Stimulated activated CD4-positive, alpha-beta T cell treated with anti-CD3 and anti-CD28 coated beads, Interleukin-12 subunit alpha, Interleukin-12 subunit beta, amount 100 ng/mL, for 48 hours (primary cell): ENCODE results near the gene NEMF.
"Not testable (repeated sequence)": the region's sequence is repeated elsewhere in the genome, so short reads cannot be mapped to it uniquely, and the experiment has no call there.

ENCODE experiments used
- DNase-seq, 3 donors: peaks; one replicate each; pipeline ENCODE4 v3.0.0-alpha.2; 2020; ENCODE audit warnings: low read depth in 2 of 3, low spot score in 1 of 3

Gene NEMF

GRCh38 chr14:49849213-49849847, 3.3 kb downstream of the NEMF start:
- no peak for DNase-seq

GRCh38 chr14:49828640-49829039, 23.9 kb downstream of the NEMF start:
- DNase-seq: no peak

- no peak for DNase-seq
These were observed 32.4 kb downstream of the NEMF start for GRCh38 chr14:49820176-49820575.

- no peak for DNase-seq
These were observed 35.7 kb downstream of the NEMF start for GRCh38 chr14:49816844-49817243.

GRCh38 chr14:49816118-49816517, 36.5 kb downstream of the NEMF start:
- DNase-seq: not testable (repeated sequence)

GRCh38 chr14:49808780-49809179, 43.8 kb downstream of the NEMF start:
- DNase-seq: no peak

- no peak for DNase-seq
These were observed 56.6 kb downstream of the NEMF start for GRCh38 chr14:49796025-49796424.

GRCh38 chr14:49792618-49793017, 60.0 kb downstream of the NEMF start:
- DNase-seq: no peak

- no peak for DNase-seq
These were observed 66.3 kb downstream of the NEMF start for GRCh38 chr14:49786315-49786714.

- DNase-seq: no peak
These were observed 69.1 kb downstream of the NEMF start for GRCh38 chr14:49783394-49784014.

GRCh38 chr14:49781040-49781439, 71.5 kb downstream of the NEMF start:
- DNase-seq: not testable (repeated sequence)

GRCh38 chr14:49778421-49778820, 74.2 kb downstream of the NEMF start:
- DNase-seq: no peak

- DNase-seq: no peak
These were observed 78.5 kb downstream of the NEMF start for GRCh38 chr14:49774106-49774505.

GRCh38 chr14:49771691-49772090, 80.9 kb downstream of the NEMF start:
- not testable (repeated sequence) for DNase-seq

- DNase-seq: no peak
These were observed 82.3 kb downstream of the NEMF start for GRCh38 chr14:49770212-49770817.

- no peak for DNase-seq
These were observed 82.9 kb downstream of the NEMF start for GRCh38 chr14:49769581-49770211.

GRCh38 chr14:49769171-49769570, 83.4 kb downstream of the NEMF start:
- DNase-seq: no peak

GRCh38 chr14:49768301-49769121, 84.1 kb downstream of the NEMF start:
- peak; percentile 67 to 76 (median 70) for DNase-seq

GRCh38 chr14:49767571-49768300, 84.9 kb downstream of the NEMF start, which contains the start of gene KLHDC2:
Gene KLHDC2 (plus strand): TSS chr14:49768153. CDS start chr14:49768469, 316 bp downstream.
- DNase-seq: peak; percentile 76 to 86 (median 79)

GRCh38 chr14:49767270-49767570, 85.4 kb downstream of the NEMF start:
- DNase-seq: no peak

GRCh38 chr14:49766839-49767238, 85.7 kb downstream of the NEMF start:
- DNase-seq: no peak
